B cell (primary cell): Measurements from ENCODE around the gene SLC24A4. TPM values are rescaled to one million over a fixed set of nuclear protein-coding genes. Genes with fewer than 3 reads are reported as not detected.

Experiments used
- ATAC-seq: fragments of 200-7000 bp; cut with Tn5 transposase; one replicate; pipeline ENCODE4 v1.10.0; 2021; ENCODE audit warnings: low read depth, mild to moderate bottlenecking, moderate number of reproducible peaks, moderate library complexity
- CTCF ChIA-PET: fragments of 350-600 bp; sonication (Branson Sonifier 250); formaldehyde crosslinking; loops from one replicate; lab custom pipeline; 2021; ENCODE audit warnings: antibody characterized with exemption, inconsistent platforms; lab: Charles Lee
- POLR2A ChIA-PET: fragments of 350-600 bp; sonication (Branson Sonifier 250); formaldehyde crosslinking; loops from one replicate; lab custom pipeline; 2021; ENCODE audit warnings: antibody characterized with exemption; lab: Charles Lee
- DNase-seq: peaks from one replicate; pipeline ENCODE4 v3.0.0; 2013
- H2AFZ ChIP-seq: 2 replicates; pipeline ENCODE4 v1.6.1; 2012; ENCODE audit warnings: mild to moderate bottlenecking, low read depth, low read length; ENCODE audit not compliant: insufficient read depth, poor library complexity, severe bottlenecking
- H3K27ac ChIP-seq, 2 donors: 1 replicate in 1 of 2; 2 replicates in 1 of 2; pipeline ENCODE4 v1.5.1; 2012 to 2013; ENCODE audit warnings: low read length in 2 of 2, mild to moderate bottlenecking in 2 of 2, moderate library complexity in 1 of 2
- H3K27me3 ChIP-seq, 4 experiments: fragments of 200-600 bp in 1 of 4; sonication (generic) in 1 of 4; replicated peaks in 1 of 4; 1 replicate in 2 of 4; 2 replicates in 2 of 4; pipeline versions ENCODE4 v1.6.1 to v1.7.0; 2013 to 2016; ENCODE audit warnings: low read length in 3 of 4, mild to moderate bottlenecking in 2 of 4, mixed read lengths in 1 of 4, moderate library complexity in 1 of 4; ENCODE audit not compliant: insufficient read depth in 4 of 4, control insufficient read depth in 3 of 4; ENCODE audit errors: control extremely low read depth in 1 of 4
- H3K36me3 ChIP-seq, 2 experiments: replicated peaks in 1 of 2; 1 replicate in 1 of 2; 2 replicates in 1 of 2; pipeline versions ENCODE4 v1.6.1 to v1.7.1; 2013; ENCODE audit warnings: low read length in 1 of 2; ENCODE audit not compliant: insufficient read depth in 2 of 2, control insufficient read depth in 1 of 2; ENCODE audit errors: control extremely low read depth in 1 of 2, extremely low read depth in 1 of 2
- H3K4me1 ChIP-seq, 2 donors: fragments of 200-600 bp in 1 of 2; sonication (generic) in 1 of 2; 1 replicate in 1 of 2; 2 replicates in 1 of 2; pipeline versions ENCODE4 v1.5.1 to v1.6.1; 2013 to 2017; ENCODE audit warnings: low read length in 2 of 2; ENCODE audit not compliant: control insufficient read depth in 2 of 2, insufficient read depth in 2 of 2
- H3K4me2 ChIP-seq: replicated peaks from 2 replicates; pipeline ENCODE3; 2012; ENCODE audit warnings: mild to moderate bottlenecking, low read depth, low read length; ENCODE audit not compliant: poor library complexity, severe bottlenecking
- H3K4me3 ChIP-seq, 5 experiments: fragments of 200-600 bp in 1 of 5; sonication (generic) in 1 of 5; 1 replicate in 3 of 5; 2 replicates in 2 of 5; pipeline versions ENCODE4 v1.5.1 to v1.7.0; 2011 to 2016; ENCODE audit warnings: low read length in 4 of 5, mild to moderate bottlenecking in 4 of 5, low read depth in 2 of 5, control low read depth in 1 of 5, moderate library complexity in 1 of 5; ENCODE audit not compliant: insufficient read depth in 1 of 5; ENCODE audit errors: control extremely low read depth in 1 of 5, extremely low read depth in 1 of 5
- H3K79me2 ChIP-seq: fragments of 200-600 bp; sonication (generic); one replicate; pipeline ENCODE4 v1.6.0; 2016; ENCODE audit warnings: low read length; ENCODE audit not compliant: control insufficient read depth, insufficient read depth
- H3K9ac ChIP-seq: fragments of 200-600 bp; sonication (generic); 2 replicates; pipeline ENCODE4 v1.6.1; 2017; ENCODE audit warnings: mild to moderate bottlenecking, low read length, moderate library complexity
- H3K9me3 ChIP-seq, 3 donors: one replicate each; pipeline versions ENCODE4 v1.6.1 to v1.7.1; 2013; ENCODE audit warnings: low read length in 2 of 3; ENCODE audit not compliant: control insufficient read depth in 2 of 3, insufficient read depth in 1 of 3; ENCODE audit errors: control extremely low read depth in 1 of 3
- H4K20me1 ChIP-seq: 2 replicates; pipeline ENCODE4 v1.6.0; 2012; ENCODE audit warnings: mild to moderate bottlenecking, low read length; ENCODE audit not compliant: insufficient read depth, control insufficient read depth, poor library complexity, severe bottlenecking
- H3K27ac Mint-ChIP-seq: one replicate; pipeline ENCODE4 v1.8.0; 2021; ENCODE audit warnings: mixed read lengths
- H3K27me3 Mint-ChIP-seq: one replicate; pipeline ENCODE4 v1.8.0; 2021; ENCODE audit warnings: mixed read lengths
- H3K4me1 Mint-ChIP-seq: one replicate; pipeline ENCODE4 v1.8.0; 2021; ENCODE audit warnings: mixed read lengths
- H3K4me3 Mint-ChIP-seq: one replicate; pipeline ENCODE4 v1.8.0; 2021; ENCODE audit warnings: mixed read lengths
- H3K9me3 Mint-ChIP-seq: one replicate; pipeline ENCODE4 v1.8.0; 2022; ENCODE audit warnings: mixed read lengths; ENCODE audit not compliant: insufficient read depth
- EZH2 ChIP-seq: IDR thresholded peaks from 2 replicates; pipeline ENCODE4 v1.6.1; 2012; ENCODE audit warnings: borderline replicate concordance, low read depth, mild to moderate bottlenecking, moderate library complexity, low read length; ENCODE audit not compliant: insufficient read depth, poor library complexity, severe bottlenecking
- WGBS: methylation state at CpG from one replicate; pipeline ENCODE4 v1.1.5; 2013; ENCODE audit warnings: missing lambda C conversion rate; ENCODE audit not compliant: insufficient coverage; 5-methylcytosine and 5-hydroxymethylcytosine counted together
- intact Hi-C: fragments of 100-400 bp; cut with micrococcal nuclease; formaldehyde crosslinking; loops from one replicate; pipeline ENCODE4 v1.10.0; 2022
- polyA plus RNA-seq: library from polyadenylated mRNA; depleted of rRNA; stranded (reverse); fragments of >200 nt; gene quantifications from 2 replicates; pipeline ENCODE4 v1.2.3, GENCODE V29; 2012
- total RNA-seq, 2 donors: library from RNA; stranded (reverse); fragments of 120-200 nt in 1 of 2; gene quantifications; 1 replicate in 1 of 2; 2 replicates in 1 of 2; pipeline versions ENCODE4 v1.2.3 to v1.2.4, GENCODE V29; 2013 to 2022
- TF ChIP-seq, protein P1 (sequence below): fragments of 200-600 bp; IDR thresholded peaks from one replicate; pipeline ENCODE4 v1.8.0; 2022; ENCODE audit warnings: antibody characterized with exemption, mild to moderate bottlenecking

Gene SLC24A4
- total and polyA plus RNA-seq, 2 donors (not counting 1 experiment from before 2014, with no cell fraction given): 0.19 TPM; not detected in 1

DNA sequence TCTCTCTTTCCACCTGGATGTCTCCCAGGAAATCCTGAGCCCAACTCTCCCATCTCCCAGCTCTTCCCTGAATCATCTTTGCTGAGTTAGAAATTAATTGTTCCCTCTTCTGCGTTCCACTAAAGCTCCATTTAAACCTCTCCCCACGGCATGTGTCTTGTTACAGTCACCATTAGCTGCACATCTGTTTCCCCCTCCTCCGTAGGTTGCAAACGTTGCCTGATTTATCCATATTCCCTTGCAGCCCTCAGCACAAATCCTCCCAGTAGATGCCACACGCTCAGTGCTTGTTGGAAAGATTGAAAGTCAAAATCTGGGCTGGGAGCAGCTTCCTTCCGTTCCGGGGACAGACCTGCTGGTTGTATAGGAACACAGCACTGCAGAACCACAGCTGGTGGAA, 90.4 kb downstream of the SLC24A4 start:
- H3K4me3 ChIP-seq: no peak overlapping the region
- H3K4me2 ChIP-seq: no peak overlapping the region
- POLR2A ChIA-PET: no interaction called here
- 69% methylated on average over 6 of the region's 7 CpGs for WGBS
- peaks cover 0 to 8% (median 0%) of the 10 kb centered on the region in 3 donors for H3K9me3 ChIP-seq
- H3K27ac ChIP-seq: no peak overlapping the region
- no peak overlapping the region for H3K9ac ChIP-seq
- ATAC-seq (no peak), DNase-seq (no peak)
- peaks cover 0 to 8% of the 10 kb centered on the region in 2 donors for H3K4me1 ChIP-seq
- intact Hi-C loops: no loop called here
- peaks cover 0 to 10% (median 3%) of the 10 kb centered on the region in 4 experiments for H3K27me3 ChIP-seq
- no peaks in the 10 kb centered on the region for H3K36me3 ChIP-seq
- Mint-ChIP-seq H3K27ac (no peak overlapping the region), H3K9me3 (no peaks in the 10 kb centered on the region), H3K4me1 (peaks cover 10% of the 10 kb centered on the region), H3K27me3 (peaks cover 28% of the 10 kb centered on the region), H3K4me3 (no peak overlapping the region)
- CTCF ChIA-PET: no interaction called here
- H4K20me1 ChIP-seq: no peaks in the 10 kb centered on the region
- H2AFZ ChIP-seq: no peak overlapping the region
- H3K79me2 ChIP-seq: no peaks in the 10 kb centered on the region
- TF ChIP-seq, protein P1, sequence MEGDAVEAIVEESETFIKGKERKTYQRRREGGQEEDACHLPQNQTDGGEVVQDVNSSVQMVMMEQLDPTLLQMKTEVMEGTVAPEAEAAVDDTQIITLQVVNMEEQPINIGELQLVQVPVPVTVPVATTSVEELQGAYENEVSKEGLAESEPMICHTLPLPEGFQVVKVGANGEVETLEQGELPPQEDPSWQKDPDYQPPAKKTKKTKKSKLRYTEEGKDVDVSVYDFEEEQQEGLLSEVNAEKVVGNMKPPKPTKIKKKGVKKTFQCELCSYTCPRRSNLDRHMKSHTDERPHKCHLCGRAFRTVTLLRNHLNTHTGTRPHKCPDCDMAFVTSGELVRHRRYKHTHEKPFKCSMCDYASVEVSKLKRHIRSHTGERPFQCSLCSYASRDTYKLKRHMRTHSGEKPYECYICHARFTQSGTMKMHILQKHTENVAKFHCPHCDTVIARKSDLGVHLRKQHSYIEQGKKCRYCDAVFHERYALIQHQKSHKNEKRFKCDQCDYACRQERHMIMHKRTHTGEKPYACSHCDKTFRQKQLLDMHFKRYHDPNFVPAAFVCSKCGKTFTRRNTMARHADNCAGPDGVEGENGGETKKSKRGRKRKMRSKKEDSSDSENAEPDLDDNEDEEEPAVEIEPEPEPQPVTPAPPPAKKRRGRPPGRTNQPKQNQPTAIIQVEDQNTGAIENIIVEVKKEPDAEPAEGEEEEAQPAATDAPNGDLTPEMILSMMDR: no peak
- no peak for TF ChIP-seq EZH2

DNA sequence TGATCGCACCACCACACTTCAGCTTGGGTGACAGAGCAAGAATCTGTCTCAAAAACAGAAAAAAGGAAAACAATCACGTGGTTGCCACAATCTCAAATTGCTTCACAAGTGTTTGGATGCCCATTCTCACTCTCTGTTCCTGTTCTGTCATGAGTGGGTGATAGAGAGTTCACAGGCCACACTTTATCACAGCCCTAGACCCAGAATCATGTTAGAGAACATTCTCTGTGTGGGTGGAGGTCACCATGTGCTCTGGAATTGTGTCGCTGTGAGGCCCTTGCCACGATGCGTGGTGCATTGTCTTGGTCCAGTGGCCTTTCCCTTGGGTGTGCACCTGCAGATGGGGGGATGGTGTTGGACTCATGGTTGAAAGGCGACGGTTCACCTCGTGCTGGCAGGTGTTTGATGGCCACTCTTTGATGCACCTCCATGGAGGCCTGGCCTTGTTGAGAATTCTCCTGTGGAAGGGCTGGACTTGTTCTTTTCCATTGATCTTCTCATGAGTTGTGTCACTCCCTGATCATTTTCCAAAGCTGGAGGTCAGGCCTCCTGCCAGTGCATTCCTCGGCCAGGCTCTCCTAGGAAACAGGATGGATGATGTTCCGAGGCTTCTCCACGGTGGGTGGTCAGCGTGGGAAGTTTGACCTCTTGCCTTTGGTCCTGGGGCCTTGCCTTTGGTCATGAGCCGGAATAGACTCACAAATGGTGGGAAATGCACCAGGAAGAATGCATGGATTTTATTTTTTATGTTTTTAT, 91.9 kb downstream of the SLC24A4 start:
- H4K20me1 ChIP-seq: no peaks in the 10 kb centered on the region
- TF ChIP-seq EZH2: no peak
- TF ChIP-seq, protein P1: no peak
- no peaks in the 10 kb centered on the region for H3K79me2 ChIP-seq
- no peak overlapping the region for H3K27ac ChIP-seq
- POLR2A ChIA-PET: no interaction called here
- intact Hi-C loops: no loop called here
- no peak overlapping the region for H3K4me3 ChIP-seq
- no peaks in the 10 kb centered on the region for H3K9me3 Mint-ChIP-seq
- CTCF ChIA-PET: no interaction called here
- peaks cover 31% of the 10 kb centered on the region for H3K27me3 Mint-ChIP-seq
- H3K27ac Mint-ChIP-seq: no peak overlapping the region
- DNase-seq (no peak), ATAC-seq (no peak)
- no peaks in the 10 kb centered on the region for H3K36me3 ChIP-seq
- no peak overlapping the region for H3K9ac ChIP-seq
- peaks cover 0 to 18% (median 0%) of the 10 kb centered on the region in 3 donors for H3K9me3 ChIP-seq
- no peak overlapping the region for H3K4me2 ChIP-seq
- H3K27me3 ChIP-seq: peaks cover 0 to 10% (median 3%) of the 10 kb centered on the region in 4 experiments
- H3K4me1 ChIP-seq: peaks cover 0 to 8% of the 10 kb centered on the region in 2 donors
- no peak overlapping the region for H2AFZ ChIP-seq
- 66% methylated on average over 11 of the region's 13 CpGs for WGBS
- H3K4me3 Mint-ChIP-seq: no peak overlapping the region
- peaks cover 10% of the 10 kb centered on the region for H3K4me1 Mint-ChIP-seq
